Posterior vena cava (tissue), 2 donors: Measurements from ENCODE around the gene ACIN1. TPM values are rescaled to one million over a fixed set of nuclear protein-coding genes. Genes with fewer than 3 reads are reported as not detected.
A peak's percentile ranks its signal among the peaks of the same experiment; 100 is the strongest.

Source experiments
- DNase-seq: peaks from one replicate; pipeline ENCODE4 v3.0.0-alpha.2; 2020; ENCODE audit warnings: low spot score
- intact Hi-C, 2 donors: fragments of 100-400 bp; cut with DNase I; formaldehyde crosslinking; loops; one replicate each; pipeline versions ENCODE4 v1.14.1 to v1.14.2; 2022 to 2023
- total RNA-seq, 2 donors: library from RNA; stranded (reverse); fragmentation: NEBNext Ultra II Directional; extraction: Animal tissue kit (Norgen Biotek cat#: 25700); gene quantifications; one replicate each; pipeline ENCODE4 v1.2.1, GENCODE V29; 2021
- donor health status: DM: yes; HTN: yes; CAD: no.
- donor health status: DM: yes; HTN: yes; CAD: no.

Gene ACIN1
- total RNA-seq, 2 donors from 2014 or later: 85.9 to 112 TPM

- intact Hi-C loops: loop anchor here in 1 of 2 donors (1.0 kb wide), 1 partner anchor 27 kb away; no protein-coding TSS in a partner anchor
- peak; percentile 94 for DNase-seq
These were observed 84.8 kb downstream of the ACIN1 start, which contains the start of gene C14orf93 for GRCh38 chr14:23009939-23010726. Gene C14orf93 (minus strand): TSS chr14:23010143. CDS start chr14:22999023, 11,120 bp downstream.

- intact Hi-C loops: loop anchor here in 1 of 2 donors (1.0 kb wide), 1 partner anchor 26 kb away; no protein-coding TSS in a partner anchor
These were observed 85.4 kb downstream of the ACIN1 start for GRCh38 chr14:23009483-23009938.

GRCh38 chr14:23008831-23009230 lies 86.1 kb downstream of the ACIN1 start:
- intact Hi-C loops: loop anchor here in 1 of 2 donors (1.0 kb wide), 1 partner anchor 26 kb away; no protein-coding TSS in a partner anchor
- no peak for DNase-seq

More at GRCh38 chr14:23009483-23009938, 85.4 kb downstream of the ACIN1 start:
- DNase-seq: no peak

Other genes with a start within 250 kb of the ACIN1 start
- gene LRP10, start 223.4 kb downstream of the ACIN1 start, total RNA-seq: 100 to 1,000 TPM; 129 to 139 TPM
- gene REM2, start 211.9 kb downstream of the ACIN1 start, total RNA-seq: under 1 TPM; 0.23 to 0.43 TPM
- 10 to 100 TPM; 53.8 to 62.2 TPM for gene RBM23, start 176.0 kb downstream of the ACIN1 start, total RNA-seq
- 10 to 100 TPM; 44.9 to 45.9 TPM for gene PRMT5, start 165.8 kb downstream of the ACIN1 start, total RNA-seq
- gene HAUS4, start 138.0 kb downstream of the ACIN1 start, total RNA-seq: 10 to 100 TPM; 18.0 to 29.2 TPM
- 1 to 10 TPM; 5.1 to 6.4 TPM for gene AJUBA, start 112.6 kb downstream of the ACIN1 start, total RNA-seq
- 1 to 10 TPM; 3.8 to 5.7 TPM for gene C14orf93, start 85.0 kb downstream of the ACIN1 start, total RNA-seq
- 10 to 100 TPM; 71.5 to 78.8 TPM for gene PSMB5, start 60.2 kb downstream of the ACIN1 start, total RNA-seq
- not detected for gene PSMB11, start 52.9 kb downstream of the ACIN1 start, total RNA-seq
- 1 to 10 TPM; 1.8 to 2.9 TPM for gene CDH24, start 37.6 kb downstream of the ACIN1 start, total RNA-seq
- 10 to 100 TPM; 35.2 to 38.7 TPM for gene C14orf119, start 369 bp upstream of the ACIN1 start, total RNA-seq
- gene CIROP, start 9.9 kb upstream of the ACIN1 start, total RNA-seq: not detected
- under 1 TPM in 1 of 2 donors, not detected in 1; 0.19 TPM for gene CEBPE, start 24.1 kb upstream of the ACIN1 start, total RNA-seq
- gene SLC7A8, start 88.5 kb upstream of the ACIN1 start, total RNA-seq: 10 to 100 TPM; 17.4 to 31.0 TPM
- not detected for gene RNF212B, start 142.8 kb upstream of the ACIN1 start, total RNA-seq
- gene HOMEZ, start 191.0 kb upstream of the ACIN1 start, total RNA-seq: 1 to 10 TPM; 4.9 to 5.2 TPM
- 1 to 10 TPM; 8.5 to 9.1 TPM for gene PPP1R3E, start 207.7 kb upstream of the ACIN1 start, total RNA-seq
- 10 to 100 TPM; 65.6 to 81.7 TPM for gene BCL2L2, start 211.7 kb upstream of the ACIN1 start, total RNA-seq
- 10 to 100 TPM; 67.9 to 79.0 TPM for gene PABPN1, start 226.3 kb upstream of the ACIN1 start, total RNA-seq